Esophagus muscularis mucosa (tissue), 3 donors: ENCODE measurements around the gene RETREG1.

Experiments
- EP300 ChIP-seq: sonication (generic); formaldehyde crosslinking; IDR thresholded peaks from one replicate; pipeline ENCODE4 v1.6.1; 2017; ENCODE audit warnings: antibody characterized with exemption
- TF ChIP-seq, protein P1 (sequence below), 3 experiments: fragments of 200-600 bp in 2 of 3; fragments of 450-650 bp in 1 of 3; sonication (generic) in 2 of 3; IDR thresholded peaks; one replicate each; pipeline ENCODE4 v1.5.1; 2017 to 2019; ENCODE audit warnings: antibody characterized with exemption in 3 of 3, mild to moderate bottlenecking in 2 of 3, moderate library complexity in 1 of 3

DNA sequence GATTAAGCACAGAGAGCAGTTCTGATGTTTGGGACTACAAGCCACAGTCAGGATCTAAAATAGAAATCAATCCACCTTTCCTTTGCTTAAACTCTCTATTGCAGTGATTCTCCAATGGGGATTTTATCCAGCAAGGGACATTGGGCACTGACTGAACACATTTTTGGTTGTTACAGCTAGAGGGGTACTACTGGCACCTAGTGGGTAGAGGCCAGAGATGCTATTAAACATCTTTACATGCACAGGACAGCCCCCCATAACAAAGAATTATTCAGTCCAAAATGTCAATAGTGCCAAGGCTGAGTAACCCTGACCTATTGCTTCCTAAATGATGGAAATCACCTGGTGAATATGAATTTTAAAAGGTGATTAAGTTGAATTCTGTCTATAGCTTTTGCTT, 163.2 kb downstream of the RETREG1 start:
- TF ChIP-seq EP300 = no peak
- TF ChIP-seq, protein P1, sequence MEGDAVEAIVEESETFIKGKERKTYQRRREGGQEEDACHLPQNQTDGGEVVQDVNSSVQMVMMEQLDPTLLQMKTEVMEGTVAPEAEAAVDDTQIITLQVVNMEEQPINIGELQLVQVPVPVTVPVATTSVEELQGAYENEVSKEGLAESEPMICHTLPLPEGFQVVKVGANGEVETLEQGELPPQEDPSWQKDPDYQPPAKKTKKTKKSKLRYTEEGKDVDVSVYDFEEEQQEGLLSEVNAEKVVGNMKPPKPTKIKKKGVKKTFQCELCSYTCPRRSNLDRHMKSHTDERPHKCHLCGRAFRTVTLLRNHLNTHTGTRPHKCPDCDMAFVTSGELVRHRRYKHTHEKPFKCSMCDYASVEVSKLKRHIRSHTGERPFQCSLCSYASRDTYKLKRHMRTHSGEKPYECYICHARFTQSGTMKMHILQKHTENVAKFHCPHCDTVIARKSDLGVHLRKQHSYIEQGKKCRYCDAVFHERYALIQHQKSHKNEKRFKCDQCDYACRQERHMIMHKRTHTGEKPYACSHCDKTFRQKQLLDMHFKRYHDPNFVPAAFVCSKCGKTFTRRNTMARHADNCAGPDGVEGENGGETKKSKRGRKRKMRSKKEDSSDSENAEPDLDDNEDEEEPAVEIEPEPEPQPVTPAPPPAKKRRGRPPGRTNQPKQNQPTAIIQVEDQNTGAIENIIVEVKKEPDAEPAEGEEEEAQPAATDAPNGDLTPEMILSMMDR (IDR thresholded peaks at IDR 0.05) = no peak
